Kidney (tissue), 14 donors: ENCODE data around the gene SPIB. TPM values are rescaled to one million over a fixed set of nuclear protein-coding genes. Genes with fewer than 3 reads are reported as not detected.

Source experiments
- DNase-seq, 5 donors: peaks; one replicate each; pipeline ENCODE4 v3.0.0-alpha.2; 2013 to 2020
- FAIRE-seq: peaks from 2 replicates; lab custom pipeline; 2012; peaks lifted over from hg19 to GRCh38; lab: Jason Lieb, UNC
- H3K27ac ChIP-seq, 2 donors: one replicate each; pipeline ENCODE4 v1.7.0; 2013; ENCODE audit warnings: low read depth in 2 of 2, low read length in 2 of 2, inconsistent platforms in 1 of 2
- H3K27me3 ChIP-seq: one replicate; pipeline ENCODE4 v1.7.1; 2013; ENCODE audit warnings: low read length, inconsistent platforms; ENCODE audit not compliant: control insufficient read depth, insufficient read depth
- H3K36me3 ChIP-seq, 3 donors: one replicate each; pipeline versions ENCODE4 v1.7.0 to v1.7.1; 2013; ENCODE audit warnings: low read length in 3 of 3, control low read depth in 1 of 3, inconsistent platforms in 1 of 3; ENCODE audit not compliant: insufficient read depth in 3 of 3, control insufficient read depth in 2 of 3
- H3K4me1 ChIP-seq, 3 donors: one replicate each; pipeline versions ENCODE4 v1.7.0 to v1.7.1; 2013; ENCODE audit warnings: low read length in 3 of 3, inconsistent platforms in 1 of 3, low read depth in 1 of 3; ENCODE audit not compliant: control insufficient read depth in 2 of 3, insufficient read depth in 2 of 3
- H3K4me3 ChIP-seq, 3 donors: one replicate each; pipeline versions ENCODE4 v1.7.0 to v1.8.1; 2013; ENCODE audit warnings: low read length in 3 of 3, control low read depth in 1 of 3, inconsistent platforms in 1 of 3
- H3K9ac ChIP-seq, 3 donors: one replicate each; pipeline versions ENCODE4 v1.7.0 to v1.7.1; 2013; ENCODE audit warnings: low read length in 3 of 3, control low read depth in 1 of 3, inconsistent platforms in 1 of 3
- H3K9me3 ChIP-seq, 3 donors: one replicate each; pipeline versions ENCODE4 v1.7.0 to v1.7.1; 2013; ENCODE audit warnings: low read length in 3 of 3, control low read depth in 1 of 3, inconsistent platforms in 1 of 3; ENCODE audit not compliant: control insufficient read depth in 2 of 3, insufficient read depth in 1 of 3
- intact Hi-C: fragments of 100-400 bp; cut with DNase I; formaldehyde crosslinking; loops from one replicate; pipeline ENCODE4 v1.11.1; 2022
- polyA plus RNA-seq: library from polyadenylated mRNA; stranded (reverse); fragments of 350-450 nt; fragmentation: Illumina TruSeq; extraction: RNeasy Lipid Tissue Mini Kit (QIAGEN cat#74804); gene quantifications from one replicate; pipeline ENCODE4 v1.2.3, GENCODE V29; 2014; ENCODE audit warnings: low read depth, low replicate concordance; ENCODE audit not compliant: insufficient read depth
- total RNA-seq: library from RNA; stranded (reverse); fragmentation: NEBNext Ultra II Directional; extraction: Animal tissue kit (Norgen Biotek cat#: 25700); gene quantifications from one replicate; pipeline ENCODE4 v1.2.1, GENCODE V29; 2021
- TF ChIP-seq, protein P1 (sequence below): IDR thresholded peaks from 3 replicates; pipeline ENCODE4 v1.5.1; 2012; ENCODE audit warnings: mild to moderate bottlenecking, moderate library complexity, borderline replicate concordance; ENCODE audit not compliant: insufficient read depth; ENCODE audit errors: extremely low read depth
- donor health status: control.
- donor health status: control.
- donor health status: control.
- donor health status: control.
- donor health status: control.
- donor health status: DM: yes; HTN: yes; CAD: no.
- donor health status: Normal renal cell carcinoma (clear cell type).

The SPIB gene
- total and polyA plus RNA-seq, 2 donors from 2014 or later: 1.1 TPM; not detected in 1

DNA sequence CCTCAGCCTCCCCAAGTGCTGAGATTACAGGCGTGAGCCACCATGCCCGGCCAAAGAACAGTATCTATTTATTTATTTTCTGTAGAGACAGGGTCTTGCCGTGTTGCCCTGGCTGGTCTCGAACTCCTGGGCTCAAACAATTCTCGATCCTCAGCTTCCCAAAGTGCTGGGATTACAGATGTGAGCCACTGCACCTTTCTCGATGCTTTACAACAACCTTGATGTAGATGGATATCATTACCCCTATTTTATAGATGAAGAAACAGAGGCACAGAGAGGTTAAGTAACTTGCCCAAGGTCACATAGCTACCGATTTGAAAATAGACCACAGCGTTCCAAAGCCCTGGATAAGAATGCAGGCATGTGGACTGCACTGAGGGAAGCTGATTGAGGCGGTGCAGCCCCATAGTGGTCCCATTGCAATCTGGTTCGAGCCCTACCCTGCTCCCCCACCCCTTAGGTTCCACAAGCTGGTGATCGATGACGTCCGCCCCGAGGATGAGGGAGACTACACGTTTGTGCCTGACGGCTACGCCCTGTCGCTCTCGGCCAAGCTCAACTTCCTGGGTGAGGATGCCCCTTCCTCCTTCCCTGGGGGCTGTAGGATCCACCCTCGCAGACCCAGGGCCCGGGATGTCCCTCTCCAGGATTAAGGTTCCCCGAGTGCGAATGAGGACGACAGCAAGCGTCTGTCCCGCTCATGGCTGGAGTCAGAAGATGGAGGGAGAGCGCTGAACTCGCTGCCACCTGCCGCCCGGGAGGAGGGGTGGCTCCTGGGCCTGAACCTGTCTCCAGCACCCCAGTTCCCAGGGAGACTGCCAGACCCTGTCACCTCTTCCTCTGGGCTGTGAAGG, 31.9 kb downstream of the SPIB start:
- TF ChIP-seq, protein P1, sequence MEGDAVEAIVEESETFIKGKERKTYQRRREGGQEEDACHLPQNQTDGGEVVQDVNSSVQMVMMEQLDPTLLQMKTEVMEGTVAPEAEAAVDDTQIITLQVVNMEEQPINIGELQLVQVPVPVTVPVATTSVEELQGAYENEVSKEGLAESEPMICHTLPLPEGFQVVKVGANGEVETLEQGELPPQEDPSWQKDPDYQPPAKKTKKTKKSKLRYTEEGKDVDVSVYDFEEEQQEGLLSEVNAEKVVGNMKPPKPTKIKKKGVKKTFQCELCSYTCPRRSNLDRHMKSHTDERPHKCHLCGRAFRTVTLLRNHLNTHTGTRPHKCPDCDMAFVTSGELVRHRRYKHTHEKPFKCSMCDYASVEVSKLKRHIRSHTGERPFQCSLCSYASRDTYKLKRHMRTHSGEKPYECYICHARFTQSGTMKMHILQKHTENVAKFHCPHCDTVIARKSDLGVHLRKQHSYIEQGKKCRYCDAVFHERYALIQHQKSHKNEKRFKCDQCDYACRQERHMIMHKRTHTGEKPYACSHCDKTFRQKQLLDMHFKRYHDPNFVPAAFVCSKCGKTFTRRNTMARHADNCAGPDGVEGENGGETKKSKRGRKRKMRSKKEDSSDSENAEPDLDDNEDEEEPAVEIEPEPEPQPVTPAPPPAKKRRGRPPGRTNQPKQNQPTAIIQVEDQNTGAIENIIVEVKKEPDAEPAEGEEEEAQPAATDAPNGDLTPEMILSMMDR: no peak
- Histone ChIP-seq H3K9ac (no peak overlapping the region), H3K4me3 (no peak overlapping the region), H3K27ac (no peak overlapping the region), H3K9me3 (no peaks in the 10 kb centered on the region), H3K4me1 (no peaks in the 10 kb centered on the region), H3K36me3 (no peaks in the 10 kb centered on the region), H3K27me3 (no peaks in the 10 kb centered on the region)
- intact Hi-C loops: no loop called here
- FAIRE-seq (no peak), DNase-seq (no peak)

DNA sequence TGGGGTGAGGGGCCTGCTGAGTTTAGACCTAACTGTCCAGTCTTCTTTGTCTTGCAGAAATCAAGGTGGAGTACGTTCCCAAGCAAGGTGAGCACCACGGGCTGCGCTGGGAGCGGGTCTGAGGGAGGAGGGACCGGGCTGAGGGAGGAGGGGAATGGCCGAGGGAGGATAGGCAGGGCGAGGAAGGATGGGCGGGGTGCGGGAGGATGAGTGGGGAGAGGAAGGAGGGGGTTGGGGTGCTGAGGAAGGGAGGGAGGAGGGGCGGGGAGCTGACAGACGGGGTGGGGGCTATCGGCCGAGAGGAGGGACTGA, 32.4 kb downstream of the SPIB start:
- Histone ChIP-seq H3K4me1 (no peaks in the 10 kb centered on the region), H3K9ac (no peak overlapping the region), H3K4me3 (no peak overlapping the region), H3K27ac (no peak overlapping the region), H3K9me3 (no peaks in the 10 kb centered on the region), H3K27me3 (no peaks in the 10 kb centered on the region), H3K36me3 (no peaks in the 10 kb centered on the region)
- intact Hi-C loops: no loop called here
- DNase-seq (no peak), FAIRE-seq (no peak)
- TF ChIP-seq, protein P1: no peak

DNA sequence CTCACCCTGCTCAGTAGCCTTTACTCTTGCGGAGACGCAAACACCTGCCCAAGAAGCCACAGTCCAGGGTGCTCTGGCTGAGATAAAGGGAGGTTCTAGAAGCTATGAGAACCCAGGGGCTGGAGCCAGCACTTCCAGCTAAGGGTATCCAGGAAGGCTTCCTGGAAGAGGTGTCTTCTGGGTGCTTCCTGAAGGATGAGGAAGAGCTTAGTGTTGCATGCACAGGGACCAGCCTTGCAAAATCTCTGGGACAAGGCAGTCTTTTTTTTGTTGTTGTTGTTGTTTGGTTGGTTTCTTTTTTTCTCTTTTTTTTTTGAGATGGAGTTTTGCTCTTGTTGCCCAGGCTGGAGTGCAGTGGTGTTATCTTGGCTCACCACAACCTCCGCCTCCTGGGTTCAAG, 34.5 kb downstream of the SPIB start:
- FAIRE-seq (no peak), DNase-seq (no peak)
- H3K9ac ChIP-seq: no peak overlapping the region
- no peaks in the 10 kb centered on the region for H3K27me3 ChIP-seq
- intact Hi-C loops: no loop called here
- H3K36me3 ChIP-seq: no peaks in the 10 kb centered on the region
- H3K27ac ChIP-seq: no peak overlapping the region
- H3K4me3 ChIP-seq: no peak overlapping the region
- H3K4me1 ChIP-seq: no peaks in the 10 kb centered on the region
- TF ChIP-seq, protein P1: no peak
- H3K9me3 ChIP-seq: no peaks in the 10 kb centered on the region
